GM19324 (cell line): Measurements from ENCODE around the gene LILRA5.
"Not testable (repeated sequence)": the region's sequence is repeated elsewhere in the genome, so short reads cannot be mapped to it uniquely, and the experiment has no call there.

Experiments
- ATAC-seq: cut with Tn5 transposase; IDR thresholded peaks from one replicate; pipeline ENCODE4 v1.9.1; 2021; ENCODE audit warnings: mild to moderate bottlenecking, moderate library complexity; ENCODE audit not compliant: unreplicated experiment, low FRiP score

Gene LILRA5

DNA sequence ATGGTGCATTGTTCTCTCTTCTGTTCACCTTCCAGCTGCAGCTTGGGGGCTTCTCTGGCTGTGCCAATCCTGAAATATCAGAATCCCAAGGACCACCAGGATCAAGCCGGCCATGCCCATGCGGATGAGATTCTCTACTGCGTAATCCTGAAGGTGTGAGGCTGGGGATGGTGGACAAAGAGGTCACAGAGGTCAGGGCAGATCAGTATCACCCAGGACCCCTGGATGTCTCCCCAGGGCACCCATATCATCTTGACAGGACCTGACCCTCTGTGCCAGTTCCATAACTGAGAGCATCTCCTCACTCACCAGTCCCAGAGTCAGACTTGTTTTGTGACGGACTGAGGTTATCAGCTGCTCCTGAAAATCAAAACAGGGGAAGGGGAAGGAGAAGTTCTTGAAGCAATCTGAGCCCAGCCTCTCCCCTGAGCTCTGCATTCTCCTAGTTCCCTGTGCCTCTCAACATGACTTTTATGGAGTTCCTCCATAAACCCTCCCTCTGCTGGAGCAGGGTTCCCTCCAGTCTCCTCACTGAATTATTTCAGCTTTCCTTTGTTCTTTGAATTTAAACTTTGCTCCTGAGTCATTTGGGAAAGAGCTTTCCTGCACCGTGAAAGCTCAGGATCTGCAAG, 5.5 kb downstream of the LILRA5 start:
- no peak for ATAC-seq

DNA sequence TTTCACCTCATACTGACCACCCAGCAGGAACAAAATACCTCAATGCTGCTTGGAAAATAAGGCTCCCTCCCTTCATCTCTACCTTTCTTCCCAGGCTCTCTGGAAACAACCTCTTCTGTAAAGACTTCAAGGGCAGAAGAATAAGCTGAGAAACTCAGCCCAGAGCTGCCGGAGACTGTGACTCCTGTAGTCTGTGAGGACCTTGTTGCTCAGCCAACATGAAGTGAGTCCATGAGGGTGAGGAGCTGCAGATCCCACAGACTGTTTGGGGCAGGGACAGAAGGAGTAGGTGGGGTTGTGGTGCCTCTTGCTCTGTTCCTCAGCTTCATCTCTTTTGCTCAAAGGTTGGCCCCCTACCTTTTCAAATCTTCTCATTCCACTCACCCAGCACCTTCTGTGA, 7.8 kb downstream of the LILRA5 start:
- no peak for ATAC-seq

DNA sequence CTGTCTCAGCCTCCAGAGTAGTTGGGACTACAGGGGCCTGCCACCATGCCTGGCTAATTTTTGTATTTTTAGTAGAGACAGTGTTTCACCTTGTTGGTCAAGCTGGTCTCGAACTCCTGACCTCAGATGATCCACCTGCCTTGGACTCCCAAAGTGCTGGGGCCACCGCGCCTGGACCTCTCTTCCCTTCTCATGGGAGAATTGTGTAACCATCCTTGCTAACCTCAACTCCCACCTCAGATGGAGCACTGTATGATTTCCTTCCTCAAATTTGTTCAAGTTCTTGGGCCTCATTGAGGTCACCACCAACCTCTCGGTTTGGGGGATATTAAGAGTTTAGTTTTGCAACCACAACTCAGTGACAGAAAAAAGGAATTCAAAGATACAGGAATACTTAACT, 10.7 kb downstream of the LILRA5 start:
- no peak for ATAC-seq

DNA sequence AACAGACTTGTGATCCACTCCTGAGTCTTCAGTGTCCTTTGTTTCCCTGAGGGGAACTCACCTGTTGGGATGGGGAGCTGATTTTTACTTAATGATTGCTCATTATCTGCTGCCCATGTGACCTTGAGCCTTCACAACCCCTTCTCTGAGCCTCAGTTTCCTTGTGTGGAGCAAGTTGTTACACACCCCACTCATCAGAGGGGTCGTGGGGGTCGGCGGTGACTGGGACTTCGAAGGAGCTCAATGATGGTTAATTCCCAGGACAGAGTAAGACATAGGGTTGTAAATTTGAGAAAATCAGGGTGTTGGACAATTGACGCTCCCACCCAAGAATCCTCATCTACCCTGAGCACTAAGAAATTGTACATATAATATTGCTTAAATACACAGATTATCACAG, 13.5 kb downstream of the LILRA5 start:
- no peak for ATAC-seq

DNA sequence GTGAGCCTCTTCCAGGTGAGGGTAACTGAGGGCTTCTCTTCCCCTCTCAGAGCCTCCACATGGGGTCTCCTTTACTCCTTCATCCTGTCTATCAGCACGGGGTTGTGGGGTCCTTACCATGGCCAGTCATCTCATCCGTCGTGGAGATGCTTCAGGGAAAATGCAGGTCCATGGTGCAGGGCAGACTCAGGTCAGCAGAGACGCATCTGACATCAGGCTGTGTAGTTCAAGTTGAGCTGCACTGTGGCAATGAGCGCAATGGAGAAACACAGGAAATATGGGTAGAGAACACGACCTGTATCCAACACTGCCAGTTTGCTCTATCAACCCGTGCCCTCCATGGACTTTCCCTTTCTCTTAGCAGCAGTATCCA, 13.9 kb downstream of the LILRA5 start:
- ATAC-seq: no peak

DNA sequence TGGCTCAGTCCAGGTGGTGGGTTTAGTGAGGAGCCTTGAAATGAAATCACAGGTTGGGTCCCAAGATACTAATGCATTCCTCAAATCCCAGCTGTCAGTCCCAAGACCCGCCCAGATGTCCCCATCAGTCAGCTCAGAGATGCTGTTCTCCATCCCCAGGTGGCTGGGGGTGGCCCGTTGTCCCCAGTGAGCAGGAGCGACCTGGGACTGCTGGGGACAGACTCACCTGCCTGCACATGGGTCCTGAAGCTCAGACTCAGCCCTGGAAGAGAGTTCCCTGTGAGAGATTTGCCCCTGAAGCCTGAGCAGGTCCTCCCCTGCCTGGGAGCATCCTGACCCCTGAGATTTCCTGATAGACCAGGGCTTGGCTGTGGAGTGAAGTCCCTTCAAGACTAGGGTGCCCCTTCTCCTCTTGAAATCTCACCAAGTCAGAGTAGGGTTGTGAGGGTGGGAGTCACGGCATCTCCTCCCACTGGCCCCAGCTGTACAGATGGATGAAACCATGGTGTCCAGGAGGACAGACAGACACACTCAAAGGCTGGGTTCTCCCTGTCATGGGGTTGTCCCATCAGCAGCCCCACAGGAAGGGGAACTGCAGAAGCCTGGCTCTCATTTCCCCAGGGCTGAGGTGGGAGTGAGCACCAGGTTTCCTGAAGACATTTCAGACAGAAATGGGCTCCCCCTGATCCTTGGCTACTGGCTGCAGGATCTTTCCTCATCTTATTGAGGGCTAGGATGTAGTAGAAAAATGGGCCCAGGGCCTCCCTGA, 14.4 kb downstream of the LILRA5 start:
- ATAC-seq: no peak

DNA sequence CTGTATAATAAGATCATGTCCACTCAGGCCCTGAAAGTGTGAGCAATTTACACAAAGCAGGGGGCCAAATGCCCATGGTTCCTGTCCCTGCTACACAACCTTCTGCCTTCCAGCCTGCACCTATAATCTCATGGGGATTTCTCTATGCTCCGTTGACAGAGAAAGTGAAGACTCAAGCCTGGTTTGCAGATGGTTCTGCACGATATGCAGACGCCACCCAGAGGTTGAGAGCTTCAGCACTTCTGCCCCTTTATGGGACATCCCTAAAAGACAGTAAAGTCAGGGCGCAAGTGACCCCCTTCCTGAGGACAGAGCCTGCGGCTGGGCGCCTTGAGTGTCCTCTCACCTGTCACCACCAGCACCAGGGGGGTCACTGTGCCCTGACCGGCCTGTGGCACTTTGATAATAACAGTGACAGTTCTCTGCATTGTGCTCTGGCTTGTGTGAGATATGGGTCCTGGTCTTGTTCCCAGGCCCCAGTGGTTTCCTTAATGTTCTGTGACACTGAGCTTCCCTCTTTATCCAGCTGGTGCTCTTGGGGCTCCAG, 15.1 kb downstream of the LILRA5 start:
- ATAC-seq: no peak

DNA sequence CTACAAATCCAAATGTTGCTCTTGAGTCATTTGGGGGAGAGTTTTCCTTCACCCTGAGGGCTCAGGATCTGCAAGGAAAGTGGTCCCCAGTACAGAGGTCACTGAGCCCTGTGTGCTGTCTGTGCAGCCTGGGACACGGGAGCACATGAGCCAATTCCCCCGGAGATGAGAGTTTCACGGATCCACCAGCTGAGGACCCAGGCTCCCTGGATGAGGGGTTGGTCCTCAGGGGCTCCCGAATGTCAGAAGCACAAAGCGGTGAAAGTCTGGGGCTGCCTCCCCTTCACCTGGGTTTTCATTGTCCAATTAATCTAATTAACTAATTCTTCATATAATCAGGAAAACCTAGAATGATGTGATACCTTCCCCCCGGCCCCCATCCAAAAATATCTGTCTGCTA, 18.4 kb downstream of the LILRA5 start:
- ATAC-seq: no peak

DNA sequence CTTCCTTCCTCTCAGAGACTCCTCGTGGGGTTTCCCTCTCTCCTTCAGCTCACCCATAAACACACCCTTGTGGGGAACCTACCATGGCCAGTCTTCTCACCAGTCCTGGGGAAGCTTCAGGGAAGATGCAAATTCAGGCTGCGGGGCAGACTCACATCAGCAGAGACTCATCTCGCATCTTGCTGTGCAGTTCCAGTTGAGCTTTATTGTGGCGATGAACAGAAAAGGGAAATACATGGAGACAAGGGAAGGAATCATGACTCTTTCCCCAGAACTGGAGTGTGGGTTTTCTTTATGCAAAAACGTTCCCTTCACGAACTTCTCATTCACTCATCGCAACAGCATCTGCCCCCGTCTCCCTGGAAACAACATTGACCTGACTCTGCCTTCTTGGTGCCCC, 23.8 kb downstream of the LILRA5 start:
- not testable (repeated sequence) for ATAC-seq

DNA sequence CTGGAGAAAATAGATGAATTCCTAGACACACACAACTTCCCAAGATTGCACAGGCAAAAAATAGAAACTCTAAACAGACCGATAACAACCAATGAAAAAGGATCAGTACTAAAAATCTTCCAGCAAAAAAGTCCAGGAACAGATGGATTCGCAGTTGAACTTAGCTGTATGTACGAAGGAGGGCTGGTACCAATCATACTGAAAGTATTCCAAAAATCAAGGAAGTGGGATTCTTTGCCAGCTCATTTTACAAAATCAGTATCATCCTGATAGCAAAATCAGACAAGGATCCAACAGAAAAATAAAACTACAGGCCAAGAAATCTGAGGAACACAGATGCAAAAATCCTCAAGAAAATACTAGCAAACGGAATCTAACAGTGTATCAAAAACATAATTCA, 25.5 kb downstream of the LILRA5 start:
- no peak for ATAC-seq

DNA sequence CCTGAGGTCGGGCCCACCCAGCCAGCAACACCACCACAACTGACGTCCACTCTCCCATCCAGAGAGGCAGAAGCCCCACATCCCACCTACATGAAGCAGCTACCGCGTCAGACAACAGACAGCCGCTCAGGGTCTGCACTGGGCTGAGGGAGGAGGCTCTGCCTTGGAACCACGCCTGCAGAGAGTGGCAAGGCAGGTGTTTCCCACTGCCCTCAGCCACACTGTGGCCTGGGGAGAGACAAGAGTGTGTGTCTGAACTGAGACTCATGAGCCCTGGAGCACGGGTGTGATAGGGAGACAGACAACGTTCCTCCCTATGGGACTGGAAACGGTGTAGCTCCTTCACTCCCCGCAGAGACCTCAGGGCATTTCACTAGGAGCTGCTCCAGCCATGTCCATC, 26.7 kb downstream of the LILRA5 start:
- ATAC-seq: not testable (repeated sequence)

DNA sequence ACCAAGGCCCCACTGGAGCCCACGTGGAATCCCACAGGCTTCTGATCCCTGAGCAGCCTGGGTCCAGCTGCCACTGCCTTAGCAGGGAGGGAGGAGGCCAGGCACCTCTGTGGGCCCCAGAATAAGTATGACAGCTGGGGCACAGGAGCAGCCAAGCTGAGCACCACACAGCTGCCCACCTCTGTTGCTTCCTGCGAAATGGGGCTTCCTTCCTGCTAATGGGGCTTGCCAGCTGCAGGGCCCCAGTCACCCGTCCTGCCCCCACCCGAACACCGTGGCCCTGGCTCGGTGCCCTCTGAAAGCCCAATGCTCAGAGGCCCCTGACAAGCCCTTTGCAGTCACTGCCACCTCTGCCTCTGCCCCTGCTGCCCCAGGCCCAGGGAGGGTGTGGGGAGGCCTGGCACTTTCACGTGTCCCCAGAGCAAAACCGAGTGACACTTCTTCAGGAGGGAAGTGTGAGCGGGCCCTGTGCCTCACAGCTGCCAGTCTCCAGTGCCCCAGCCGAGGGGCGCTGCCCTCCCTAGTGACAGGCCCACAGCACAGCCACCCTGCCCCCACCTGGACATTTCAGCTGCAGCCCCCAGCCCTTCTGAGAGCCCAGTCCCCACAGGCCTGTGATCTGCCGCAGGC, 27.4 kb downstream of the LILRA5 start:
- not testable (repeated sequence) for ATAC-seq

DNA sequence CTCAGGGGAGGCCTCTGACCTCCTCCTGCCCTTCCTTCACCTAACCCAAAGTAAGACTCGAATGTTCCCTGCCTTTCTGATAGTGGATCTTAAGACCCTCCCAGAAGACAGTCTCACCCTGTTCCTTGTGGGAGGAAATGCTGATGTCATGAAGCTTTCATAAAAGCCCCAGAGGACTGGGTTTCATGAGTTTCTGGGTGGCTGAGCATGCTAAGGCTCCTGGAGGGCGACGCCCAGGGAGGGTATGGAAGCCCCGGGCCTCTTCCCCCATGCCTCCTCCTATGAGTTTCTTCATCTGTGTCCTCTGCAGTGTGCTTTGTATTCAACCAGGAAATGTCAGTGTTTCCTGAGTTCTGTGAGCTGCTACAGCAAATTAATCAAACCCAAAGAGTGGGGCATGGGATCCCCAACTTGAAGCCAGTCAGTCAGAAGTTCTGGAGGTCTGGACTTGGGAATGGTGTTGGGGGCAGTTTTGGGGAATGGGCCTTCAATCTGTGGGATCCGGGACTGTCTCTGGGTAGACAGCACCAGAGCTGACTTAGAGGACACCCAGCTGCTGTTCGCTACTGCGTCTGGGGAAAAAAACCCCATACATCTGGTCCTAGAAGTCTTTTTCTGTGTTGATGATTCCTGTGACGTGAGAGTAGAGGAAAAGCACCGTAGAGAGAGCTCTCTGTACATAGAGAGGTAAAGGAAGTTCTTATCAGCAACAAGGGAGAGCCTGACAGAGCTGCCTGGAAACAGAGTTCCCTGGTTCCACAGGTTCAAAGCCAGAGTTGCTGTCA, 30.1 kb downstream of the LILRA5 start:
- ATAC-seq: no peak

DNA sequence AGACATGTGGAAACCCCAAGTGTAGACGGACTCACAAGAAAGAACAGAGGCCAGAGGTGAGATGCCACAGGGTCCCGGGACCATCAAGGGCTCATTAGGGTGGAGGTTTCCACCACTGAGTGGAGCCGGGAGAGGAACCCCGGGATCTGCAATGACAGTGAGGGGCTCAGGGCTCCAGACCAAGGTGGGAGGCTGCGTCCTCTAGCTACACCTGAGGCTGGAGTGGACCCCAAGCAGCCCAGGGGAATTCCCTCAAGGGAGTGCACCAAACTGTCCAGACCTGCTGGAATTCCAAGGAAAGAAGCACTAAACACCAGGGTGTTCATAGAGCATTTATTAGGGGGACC, 31.3 kb downstream of the LILRA5 start:
- not testable (repeated sequence) for ATAC-seq

DNA sequence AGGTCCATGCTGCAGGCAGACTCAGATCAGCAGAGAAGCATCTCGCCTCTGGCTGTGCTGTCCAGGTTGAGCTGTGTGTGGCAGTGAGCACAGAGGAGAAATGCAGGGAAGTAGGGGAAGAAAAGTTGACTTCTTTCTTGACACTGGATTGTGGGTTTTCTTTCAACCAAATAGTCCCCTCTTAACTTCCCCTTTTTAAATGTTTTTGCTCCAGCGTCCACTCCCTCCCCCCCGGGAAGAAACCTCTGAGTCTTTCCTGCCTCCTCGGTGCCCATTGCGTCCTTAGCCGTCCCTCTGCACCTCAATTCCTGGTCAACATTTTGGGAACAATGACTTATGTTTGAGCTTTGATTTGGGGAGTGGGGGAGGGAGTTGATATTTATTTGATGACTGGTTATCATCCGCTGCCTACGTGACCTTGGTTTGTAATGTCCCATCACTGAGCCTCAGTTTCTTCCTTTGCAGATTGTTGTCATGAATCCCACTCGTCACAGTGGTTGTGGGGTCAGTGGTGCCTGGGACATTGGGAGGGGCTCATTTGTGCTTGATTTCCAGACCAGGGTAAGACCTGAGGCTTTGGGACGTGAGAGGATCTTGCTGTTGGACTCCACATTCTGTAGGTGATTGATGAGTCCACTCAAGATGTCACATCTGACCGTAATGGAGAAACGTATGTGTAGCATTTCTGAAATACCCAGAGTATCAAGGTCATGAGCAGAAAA, 31.8 kb downstream of the LILRA5 start, which contains the start of gene LILRB2:
TSS of gene LILRB2 (minus strand) at position 104 of the 722 bp plus-strand sequence. CDS start 614 bp downstream, outside the sequence.
- ATAC-seq: no peak

DNA sequence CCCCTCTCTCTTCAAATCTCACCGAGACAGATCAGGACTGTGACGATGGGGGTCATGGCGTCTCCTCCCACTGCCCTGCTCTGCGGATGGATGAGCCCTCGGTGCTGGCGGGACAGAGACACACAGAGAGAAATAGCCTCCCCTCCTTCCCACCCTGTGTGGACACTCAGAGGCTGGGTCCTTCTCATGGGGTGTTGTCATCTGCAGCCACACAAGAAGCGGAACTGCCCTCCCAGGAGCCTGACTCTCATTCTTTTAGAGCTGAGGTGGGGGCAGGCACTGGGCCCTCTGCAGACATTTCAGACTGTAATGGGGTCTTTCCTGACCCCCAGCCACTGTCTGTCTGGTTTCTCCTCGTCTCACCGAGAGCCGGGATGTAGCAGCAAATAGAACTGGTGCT, 32.5 kb downstream of the LILRA5 start:
- not testable (repeated sequence) for ATAC-seq

DNA sequence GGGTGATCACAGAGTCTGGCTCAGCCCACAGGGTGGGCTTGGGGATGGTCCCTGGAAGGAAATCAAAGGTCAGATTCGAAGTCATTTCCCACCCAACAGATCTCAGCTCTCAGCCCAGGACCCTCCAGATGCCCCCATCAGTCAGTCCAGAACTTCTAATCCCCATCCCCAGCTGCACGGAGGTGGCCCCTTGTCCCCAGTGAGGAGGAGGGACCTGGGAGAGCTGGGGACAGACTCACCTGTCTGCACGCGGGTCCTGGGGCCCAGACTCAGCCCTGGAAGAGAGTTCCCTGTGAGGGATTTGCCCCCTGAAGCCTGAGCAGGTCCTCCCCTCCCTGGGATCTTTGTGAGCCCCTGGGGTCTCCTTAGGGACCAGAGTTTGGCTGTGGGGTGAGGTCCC, 32.9 kb downstream of the LILRA5 start:
- ATAC-seq: not testable (repeated sequence)

DNA sequence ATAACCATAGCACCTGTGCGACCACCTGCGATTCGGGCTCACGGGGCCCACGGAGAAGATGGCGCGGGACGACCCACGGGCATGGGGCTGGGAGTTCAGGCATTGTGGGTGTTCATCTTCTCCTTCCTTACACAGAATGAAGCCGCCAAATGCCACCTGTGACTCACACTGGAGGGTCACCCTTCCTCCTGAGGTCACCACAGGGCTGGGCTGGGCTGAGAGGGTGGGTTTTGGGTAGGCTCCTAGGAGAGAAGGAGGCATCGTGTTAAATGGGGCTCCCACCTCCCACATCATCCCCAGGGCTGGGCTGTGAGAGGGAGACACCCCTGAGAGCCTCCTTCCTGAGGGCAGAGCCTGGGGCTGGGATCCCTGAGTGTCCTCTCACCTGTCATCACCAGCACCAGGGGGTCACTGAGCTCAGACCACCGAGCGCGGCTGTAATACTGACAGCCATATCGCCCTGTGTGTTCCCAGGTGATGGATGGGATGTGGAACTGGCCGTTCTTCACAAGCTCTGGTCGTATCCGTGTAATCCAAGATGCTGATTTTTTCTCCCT, 33.5 kb downstream of the LILRA5 start:
- no peak for ATAC-seq

DNA sequence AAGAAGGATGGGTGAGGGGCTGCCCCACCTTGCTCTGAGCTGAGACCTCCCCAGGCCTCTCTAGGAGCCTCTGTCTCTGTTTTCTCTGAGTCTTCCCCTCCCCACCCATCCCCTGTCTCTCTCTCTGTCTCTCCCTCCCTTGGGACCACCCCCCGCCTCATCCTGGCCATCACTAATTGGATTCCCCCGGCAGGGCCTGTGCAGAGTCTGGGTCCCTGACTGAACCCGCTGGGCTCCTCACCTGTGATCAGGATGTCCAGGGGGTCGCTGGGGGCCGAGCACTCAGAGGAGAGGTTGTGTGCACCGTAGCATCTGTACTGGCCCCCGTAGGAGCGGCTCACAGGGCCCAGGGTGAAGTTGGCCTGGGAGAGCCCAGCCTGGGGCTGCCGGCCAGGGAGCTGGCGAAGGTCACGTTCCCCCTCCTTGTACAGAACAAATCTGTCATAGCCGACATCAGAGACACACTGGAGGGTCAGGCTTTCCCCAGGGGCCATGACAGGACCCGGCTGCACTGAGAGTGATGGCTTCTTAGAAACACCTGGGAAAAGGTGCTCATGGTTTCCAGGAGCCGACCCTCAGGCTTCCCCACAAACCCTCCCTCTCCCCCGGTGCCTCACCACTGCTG, 34.3 kb downstream of the LILRA5 start:
- ATAC-seq: not testable (repeated sequence)
